SK-N-SH (cell line): ENCODE data around the gene MAP3K2.

Experiments
- CTCF ChIP-seq: fragments of 200-600 bp; sonication (generic); IDR thresholded peaks from 2 replicates; pipeline ENCODE4 v1.6.1; 2017; ENCODE audit warnings: antibody characterized with exemption, mild to moderate bottlenecking, moderate library complexity
- EP300 ChIP-seq, 2 experiments: IDR thresholded peaks; 2 replicates each; pipeline versions ENCODE4 v1.4.0 to v1.6.1; 2012; ENCODE audit warnings: borderline replicate concordance in 1 of 2, low read depth in 1 of 2, low read length in 1 of 2
- EZH2phosphoT487 ChIP-seq: fragments of 200-600 bp; sonication (generic); IDR thresholded peaks from 2 replicates; pipeline ENCODE4 v1.6.1; 2017; ENCODE audit warnings: low read depth, mixed run types, mild to moderate bottlenecking, antibody characterized with exemption, moderate library complexity, borderline replicate concordance
- GATA2 ChIP-seq: sonication (generic); formaldehyde crosslinking; IDR thresholded peaks from 2 replicates; pipeline ENCODE4 v1.5.0; 2020; ENCODE audit warnings: mild to moderate bottlenecking, missing genetic modification reagents
- NFIC ChIP-seq: IDR thresholded peaks from 2 replicates; pipeline ENCODE4 v1.4.0; 2012; ENCODE audit warnings: borderline replicate concordance
- NRF1 ChIP-seq: IDR thresholded peaks from 2 replicates; pipeline ENCODE4 v1.6.1; 2012; ENCODE audit warnings: low read depth, mild to moderate bottlenecking, low read length
- REST ChIP-seq: IDR thresholded peaks from 2 replicates; pipeline ENCODE4 v1.6.1; 2012; ENCODE audit warnings: mild to moderate bottlenecking, low read depth, low read length, moderate library complexity
- SIN3A ChIP-seq: IDR thresholded peaks from 2 replicates; pipeline ENCODE4 v1.6.1; 2012; ENCODE audit warnings: low read depth, mild to moderate bottlenecking, low read length, moderate library complexity, borderline replicate concordance
- TAF1 ChIP-seq: IDR thresholded peaks from 2 replicates; pipeline ENCODE4 v1.6.1; 2012; ENCODE audit warnings: low read depth, mild to moderate bottlenecking, low read length, moderate library complexity, borderline replicate concordance
- YY1 ChIP-seq: IDR thresholded peaks from 2 replicates; pipeline ENCODE4 v1.4.0; 2012; ENCODE audit warnings: low read depth, mild to moderate bottlenecking
- ZBTB33 ChIP-seq: IDR thresholded peaks from 2 replicates; pipeline ENCODE4 v1.4.0; 2012; ENCODE audit warnings: low read depth, borderline replicate concordance
- TF ChIP-seq, protein P1 (sequence below): fragments of 150-350 bp; IDR thresholded peaks from 2 replicates; pipeline ENCODE4 v1.6.1; 2016; ENCODE audit warnings: mild to moderate bottlenecking, low read depth, low read length

GRCh38 chr2:127423880-127424279 is 36.1 kb upstream of the MAP3K2 start:
- TF ChIP-seq ZBTB33 (no peak), CTCF (peak; percentile 40), YY1 (no peak), EP300 (IDR thresholded peaks at IDR 0.05; ENCODE audit: borderline replicate concordance in 1 of 2, low read depth in 1 of 2, low read length in 1 of 2) (no peak), TAF1 (no peak), SIN3A (no peak), REST (no peak), NFIC (no peak), GATA2 (CRISPR knock-in tag) (no peak), EZH2phosphoT487 (no peak), NRF1 (no peak)
- TF ChIP-seq, protein P1, sequence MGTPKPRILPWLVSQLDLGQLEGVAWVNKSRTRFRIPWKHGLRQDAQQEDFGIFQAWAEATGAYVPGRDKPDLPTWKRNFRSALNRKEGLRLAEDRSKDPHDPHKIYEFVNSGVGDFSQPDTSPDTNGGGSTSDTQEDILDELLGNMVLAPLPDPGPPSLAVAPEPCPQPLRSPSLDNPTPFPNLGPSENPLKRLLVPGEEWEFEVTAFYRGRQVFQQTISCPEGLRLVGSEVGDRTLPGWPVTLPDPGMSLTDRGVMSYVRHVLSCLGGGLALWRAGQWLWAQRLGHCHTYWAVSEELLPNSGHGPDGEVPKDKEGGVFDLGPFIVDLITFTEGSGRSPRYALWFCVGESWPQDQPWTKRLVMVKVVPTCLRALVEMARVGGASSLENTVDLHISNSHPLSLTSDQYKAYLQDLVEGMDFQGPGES = no peak
